Fibroblast of lung (primary cell): ENCODE measurements around the gene DLG5.

ENCODE experiments used
- CTCF ChIP-seq, 2 donors: IDR thresholded peaks in 1 of 2; conservative IDR thresholded peaks in 1 of 2; 1 replicate in 1 of 2; 2 replicates in 1 of 2; pipeline ENCODE4 v1.5.1; 2011 to 2012; ENCODE audit warnings: low read length in 2 of 2, control low read depth in 1 of 2, inconsistent platforms in 1 of 2, low read depth in 1 of 2, mild to moderate bottlenecking in 1 of 2
- EZH2 ChIP-seq: IDR thresholded peaks from 2 replicates; pipeline ENCODE4 v1.5.1; 2012; ENCODE audit warnings: low read length, control low read depth, mild to moderate bottlenecking; ENCODE audit errors: missing control alignments

- TF ChIP-seq CTCF (conservative IDR thresholded peaks at IDR 0.05 in 1 of 2, IDR thresholded peaks at IDR 0.05 in 1 of 2; ENCODE audit: low read depth in 1 of 2, low read length in 2 of 2), result no peak
- TF ChIP-seq EZH2, result no peak
Observed at GRCh38 chr10:77825965-77826364, 100.6 kb downstream of the DLG5 start.
